ENCODE data around the gene JUN. TPM values are rescaled to one million over a fixed set of nuclear protein-coding genes. Genes with fewer than 3 reads are reported as not detected.
A peak's percentile ranks its signal among the peaks of the same experiment; 100 is the strongest.

Gene JUN
- polyA plus RNA-seq, 1 donor (not counting 4 experiments of a cell fraction or from before 2014, with no cell fraction given) = 70.1 TPM

DNA sequence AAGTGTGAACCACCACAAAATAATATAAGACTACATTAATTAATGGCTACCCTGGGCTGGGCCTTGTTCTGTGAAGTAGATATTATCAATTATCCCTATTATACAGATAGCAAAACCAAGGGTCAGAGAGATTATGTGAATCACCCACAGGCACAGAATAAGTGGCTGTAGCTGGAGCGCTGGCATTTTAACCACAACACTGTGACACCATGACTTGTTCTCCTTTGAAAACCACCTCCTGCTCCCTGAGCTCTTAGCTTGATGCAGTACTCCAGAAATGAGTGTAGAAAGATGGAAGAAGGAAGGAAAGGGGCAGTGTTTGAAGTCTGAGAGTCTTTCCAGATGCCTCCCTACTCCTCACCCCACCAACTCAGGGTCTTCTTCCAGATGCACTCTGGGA is 29.5 kb upstream of the JUN start:
- Histone ChIP-seq H4K20me1 (ENCODE audit: control insufficient read depth, extremely low read depth, insufficient read depth, low read length) (no peaks in the 10 kb centered on the region), H3K4me1 (ENCODE audit: control insufficient read depth, extremely low read depth, insufficient read depth, low read length) (peaks cover 87% of the 10 kb centered on the region), H3K4me3 (ENCODE audit: control insufficient read depth in 2 of 3, extremely low read depth in 1 of 3, insufficient read depth in 2 of 3, low read depth in 1 of 3, low read length in 3 of 3) (no peak overlapping the region), H3K27me3 (ENCODE audit: control insufficient read depth, extremely low read depth, insufficient read depth, low read length) (no peaks in the 10 kb centered on the region), H3K27ac (ENCODE audit: control insufficient read depth, insufficient read depth, low read length) (peak overlapping the region; percentile 58), H3K36me3 (ENCODE audit: control insufficient read depth in 2 of 2, extremely low read depth in 1 of 2, insufficient read depth in 2 of 2, low read length in 2 of 2) (no peaks in the 10 kb centered on the region), H3K79me2 (ENCODE audit: control insufficient read depth, insufficient read depth, low read length) (no peaks in the 10 kb centered on the region), H3K4me2 (ENCODE audit: control insufficient read depth, extremely low read depth, insufficient read depth, low read depth, low read length) (no peak overlapping the region), H2AFZ (ENCODE audit: control insufficient read depth, low read length) (no peak overlapping the region), H3K9ac (ENCODE audit: control insufficient read depth, extremely low read depth, insufficient read depth, low read length) (no peak overlapping the region), H3K9me1 (ENCODE audit: control insufficient read depth, extremely low read depth, insufficient read depth, low read length) (no peaks in the 10 kb centered on the region), H3K9me3 (ENCODE audit: control insufficient read depth, low read depth, low read length) (peaks cover 2% of the 10 kb centered on the region)
- DNase-seq (ENCODE audit: low read depth, low spot score) = no peak
- no peak for TF ChIP-seq EZH2 (IDR thresholded peaks at IDR 0.05; ENCODE audit: low read length)
- TF ChIP-seq, protein P1, sequence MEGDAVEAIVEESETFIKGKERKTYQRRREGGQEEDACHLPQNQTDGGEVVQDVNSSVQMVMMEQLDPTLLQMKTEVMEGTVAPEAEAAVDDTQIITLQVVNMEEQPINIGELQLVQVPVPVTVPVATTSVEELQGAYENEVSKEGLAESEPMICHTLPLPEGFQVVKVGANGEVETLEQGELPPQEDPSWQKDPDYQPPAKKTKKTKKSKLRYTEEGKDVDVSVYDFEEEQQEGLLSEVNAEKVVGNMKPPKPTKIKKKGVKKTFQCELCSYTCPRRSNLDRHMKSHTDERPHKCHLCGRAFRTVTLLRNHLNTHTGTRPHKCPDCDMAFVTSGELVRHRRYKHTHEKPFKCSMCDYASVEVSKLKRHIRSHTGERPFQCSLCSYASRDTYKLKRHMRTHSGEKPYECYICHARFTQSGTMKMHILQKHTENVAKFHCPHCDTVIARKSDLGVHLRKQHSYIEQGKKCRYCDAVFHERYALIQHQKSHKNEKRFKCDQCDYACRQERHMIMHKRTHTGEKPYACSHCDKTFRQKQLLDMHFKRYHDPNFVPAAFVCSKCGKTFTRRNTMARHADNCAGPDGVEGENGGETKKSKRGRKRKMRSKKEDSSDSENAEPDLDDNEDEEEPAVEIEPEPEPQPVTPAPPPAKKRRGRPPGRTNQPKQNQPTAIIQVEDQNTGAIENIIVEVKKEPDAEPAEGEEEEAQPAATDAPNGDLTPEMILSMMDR (optimal IDR thresholded peaks at IDR 0.05 in 1 of 3, IDR thresholded peaks at IDR 0.05 in 1 of 3, conservative IDR thresholded peaks at IDR 0.05 in 1 of 3; ENCODE audit: extremely low read depth in 1 of 3, insufficient read depth in 2 of 3, low read length in 3 of 3) = no peak
- no peak for FAIRE-seq
- dilution Hi-C loops (cut with MboI; ENCODE audit: extremely low pct_ligation_motif_present, low sequenced_read_pairs) = no loop called here

DNA sequence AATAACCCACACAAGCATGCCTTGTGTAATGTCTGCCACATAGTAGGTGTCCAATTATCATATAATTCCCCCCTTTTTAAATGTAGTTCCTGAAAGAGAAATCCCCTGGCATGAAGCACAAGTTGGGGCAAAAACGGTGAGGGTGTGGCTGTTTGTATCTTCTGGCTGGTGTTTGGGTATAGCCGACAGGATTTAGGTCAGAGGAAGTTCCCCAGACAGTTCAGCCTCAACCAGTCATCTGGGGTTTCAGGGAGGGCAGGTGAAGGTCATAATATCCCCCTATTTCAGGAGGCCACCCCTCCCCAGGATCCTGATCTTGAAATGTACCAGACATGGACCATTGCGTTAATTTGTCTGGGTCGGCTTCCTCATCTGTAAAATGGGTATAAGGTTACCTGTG is 29.1 kb upstream of the JUN start:
- Histone ChIP-seq H3K9ac (ENCODE audit: control insufficient read depth, extremely low read depth, insufficient read depth, low read length) (no peak overlapping the region), H3K27ac (ENCODE audit: control insufficient read depth, insufficient read depth, low read length) (peak overlapping the region; percentile 58), H3K4me2 (ENCODE audit: control insufficient read depth, extremely low read depth, insufficient read depth, low read depth, low read length) (peak overlapping the region; percentile 48), H3K4me3 (ENCODE audit: control insufficient read depth in 2 of 3, extremely low read depth in 1 of 3, insufficient read depth in 2 of 3, low read depth in 1 of 3, low read length in 3 of 3) (no peak overlapping the region), H2AFZ (ENCODE audit: control insufficient read depth, low read length) (no peak overlapping the region), H3K9me3 (ENCODE audit: control insufficient read depth, low read depth, low read length) (peaks cover 2% of the 10 kb centered on the region), H3K9me1 (ENCODE audit: control insufficient read depth, extremely low read depth, insufficient read depth, low read length) (no peaks in the 10 kb centered on the region), H3K79me2 (ENCODE audit: control insufficient read depth, insufficient read depth, low read length) (no peaks in the 10 kb centered on the region), H3K4me1 (ENCODE audit: control insufficient read depth, extremely low read depth, insufficient read depth, low read length) (peaks cover 83% of the 10 kb centered on the region), H4K20me1 (ENCODE audit: control insufficient read depth, extremely low read depth, insufficient read depth, low read length) (no peaks in the 10 kb centered on the region), H3K27me3 (ENCODE audit: control insufficient read depth, extremely low read depth, insufficient read depth, low read length) (no peaks in the 10 kb centered on the region), H3K36me3 (ENCODE audit: control insufficient read depth in 2 of 2, extremely low read depth in 1 of 2, insufficient read depth in 2 of 2, low read length in 2 of 2) (no peaks in the 10 kb centered on the region)
- TF ChIP-seq, protein P1 (optimal IDR thresholded peaks at IDR 0.05 in 1 of 3, IDR thresholded peaks at IDR 0.05 in 1 of 3, conservative IDR thresholded peaks at IDR 0.05 in 1 of 3; ENCODE audit: extremely low read depth in 1 of 3, insufficient read depth in 2 of 3, low read length in 3 of 3) = no peak
- TF ChIP-seq EZH2 (IDR thresholded peaks at IDR 0.05; ENCODE audit: low read length) = no peak
- no peak for FAIRE-seq
- dilution Hi-C loops (cut with MboI; ENCODE audit: extremely low pct_ligation_motif_present, low sequenced_read_pairs) = no loop called here
- DNase-seq (ENCODE audit: low read depth, low spot score) = no peak
